WI38 (cell line): Measurements from ENCODE around the gene SLC6A3.
A peak's percentile ranks its signal among the peaks of the same experiment; 100 is the strongest.

Source experiments
- H3K4me3 ChIP-seq: 2 replicates; pipeline ENCODE4 v1.5.1; 2011; ENCODE audit warnings: low read depth, mild to moderate bottlenecking, control low read depth, low read length
- TF ChIP-seq, protein P1 (sequence below): IDR thresholded peaks from 2 replicates; pipeline ENCODE4 v1.5.1; 2012; ENCODE audit warnings: low read depth, mild to moderate bottlenecking, control low read depth, low read length

SLC6A3 gene

DNA sequence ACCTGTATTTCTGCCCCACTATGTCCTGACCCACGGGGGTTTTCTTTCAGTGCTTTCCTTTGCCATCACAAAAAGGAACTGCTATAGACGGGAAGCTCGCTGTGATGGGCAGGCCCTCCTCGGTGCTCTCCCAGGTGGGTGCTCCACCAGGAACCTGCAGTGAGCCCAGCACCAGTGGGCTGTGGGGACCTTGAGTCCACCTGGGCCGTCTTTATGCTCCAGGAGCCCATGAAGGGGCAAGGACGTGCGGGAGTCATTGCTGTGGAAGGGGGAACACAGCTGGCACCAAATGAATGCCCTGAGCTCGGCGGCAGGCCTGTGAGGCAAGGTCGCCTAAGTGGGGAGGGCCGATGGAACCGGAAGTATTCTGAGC lies 36.7 kb upstream of the SLC6A3 start:
- TF ChIP-seq, protein P1, sequence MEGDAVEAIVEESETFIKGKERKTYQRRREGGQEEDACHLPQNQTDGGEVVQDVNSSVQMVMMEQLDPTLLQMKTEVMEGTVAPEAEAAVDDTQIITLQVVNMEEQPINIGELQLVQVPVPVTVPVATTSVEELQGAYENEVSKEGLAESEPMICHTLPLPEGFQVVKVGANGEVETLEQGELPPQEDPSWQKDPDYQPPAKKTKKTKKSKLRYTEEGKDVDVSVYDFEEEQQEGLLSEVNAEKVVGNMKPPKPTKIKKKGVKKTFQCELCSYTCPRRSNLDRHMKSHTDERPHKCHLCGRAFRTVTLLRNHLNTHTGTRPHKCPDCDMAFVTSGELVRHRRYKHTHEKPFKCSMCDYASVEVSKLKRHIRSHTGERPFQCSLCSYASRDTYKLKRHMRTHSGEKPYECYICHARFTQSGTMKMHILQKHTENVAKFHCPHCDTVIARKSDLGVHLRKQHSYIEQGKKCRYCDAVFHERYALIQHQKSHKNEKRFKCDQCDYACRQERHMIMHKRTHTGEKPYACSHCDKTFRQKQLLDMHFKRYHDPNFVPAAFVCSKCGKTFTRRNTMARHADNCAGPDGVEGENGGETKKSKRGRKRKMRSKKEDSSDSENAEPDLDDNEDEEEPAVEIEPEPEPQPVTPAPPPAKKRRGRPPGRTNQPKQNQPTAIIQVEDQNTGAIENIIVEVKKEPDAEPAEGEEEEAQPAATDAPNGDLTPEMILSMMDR, result no peak
- no peak overlapping the region for H3K4me3 ChIP-seq

DNA sequence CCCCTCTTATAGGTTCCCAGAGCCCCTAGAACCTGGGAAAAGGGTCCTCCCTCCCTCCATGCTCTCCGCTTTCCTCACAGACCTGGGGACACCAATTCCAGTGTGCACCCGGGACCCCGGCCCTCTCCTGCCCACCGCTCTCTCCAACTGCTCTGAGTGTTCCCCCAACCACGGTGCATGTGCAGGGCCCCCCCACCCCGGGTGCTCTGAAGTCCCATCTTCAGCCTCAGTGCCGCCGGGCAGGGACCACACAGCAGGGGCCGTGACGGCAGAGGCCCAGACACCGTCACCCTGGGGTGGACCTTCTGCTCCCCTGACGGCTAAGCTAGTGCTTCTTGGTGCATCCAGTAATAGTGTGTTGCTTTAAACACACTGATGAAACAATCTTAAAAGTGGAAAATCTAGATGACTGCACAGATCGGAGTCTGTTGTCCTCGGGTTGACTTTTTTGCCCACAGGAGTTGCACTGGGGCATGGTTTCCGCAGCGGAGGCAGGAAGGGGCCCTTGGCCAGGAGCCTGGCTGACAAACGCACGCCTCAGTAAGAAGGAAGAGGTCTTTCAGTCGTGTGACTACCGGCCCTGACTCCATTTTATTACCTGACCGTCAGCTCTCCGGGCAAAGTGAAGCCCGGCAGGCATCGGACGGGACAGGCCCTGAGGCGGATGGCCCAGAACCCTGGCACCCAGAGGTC lies 36.2 kb upstream of the SLC6A3 start:
- H3K4me3 ChIP-seq, result no peak overlapping the region
- TF ChIP-seq, protein P1, result no peak

DNA sequence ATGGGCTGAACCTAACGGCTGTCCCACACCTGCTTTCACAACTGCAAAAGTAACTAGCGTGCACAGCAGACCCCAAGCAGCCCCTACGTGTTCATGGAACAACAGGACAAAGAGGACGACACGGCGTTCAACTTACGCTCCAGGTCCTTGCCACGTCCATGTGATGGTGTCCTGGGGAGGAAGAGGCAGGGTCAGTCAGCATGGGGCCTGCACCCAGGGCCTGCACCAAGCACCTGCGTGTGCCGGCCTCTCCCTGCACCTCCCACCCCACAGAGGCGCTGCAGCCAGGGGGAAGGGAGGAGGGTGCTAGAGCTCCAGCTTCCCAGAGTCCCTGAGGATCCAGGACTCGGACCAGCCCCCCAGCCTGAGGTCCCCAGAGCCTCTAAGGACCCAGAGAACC lies 35.6 kb upstream of the SLC6A3 start:
- no peak overlapping the region for H3K4me3 ChIP-seq
- TF ChIP-seq, protein P1, result no peak

DNA sequence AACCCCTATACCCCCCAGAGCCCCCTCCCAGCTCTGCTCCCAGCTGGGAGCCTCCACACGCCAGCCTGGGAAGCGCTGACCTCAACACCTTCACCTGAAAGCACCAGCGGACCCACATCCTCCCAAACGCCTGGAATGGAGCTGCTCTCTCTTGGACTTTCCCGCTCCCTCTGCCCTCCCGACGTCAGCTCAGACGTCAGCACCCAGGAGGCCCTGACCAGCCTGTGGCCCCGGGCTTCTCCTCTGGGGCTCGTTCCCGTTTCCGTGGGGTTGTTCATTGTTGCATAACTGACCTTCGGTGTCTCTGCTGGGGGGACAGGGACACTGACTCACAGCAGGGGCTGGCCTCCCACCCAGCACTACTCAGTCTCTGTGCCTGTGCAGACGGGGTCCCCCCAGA lies 35.0 kb upstream of the SLC6A3 start:
- no peak overlapping the region for H3K4me3 ChIP-seq
- TF ChIP-seq, protein P1, result no peak

DNA sequence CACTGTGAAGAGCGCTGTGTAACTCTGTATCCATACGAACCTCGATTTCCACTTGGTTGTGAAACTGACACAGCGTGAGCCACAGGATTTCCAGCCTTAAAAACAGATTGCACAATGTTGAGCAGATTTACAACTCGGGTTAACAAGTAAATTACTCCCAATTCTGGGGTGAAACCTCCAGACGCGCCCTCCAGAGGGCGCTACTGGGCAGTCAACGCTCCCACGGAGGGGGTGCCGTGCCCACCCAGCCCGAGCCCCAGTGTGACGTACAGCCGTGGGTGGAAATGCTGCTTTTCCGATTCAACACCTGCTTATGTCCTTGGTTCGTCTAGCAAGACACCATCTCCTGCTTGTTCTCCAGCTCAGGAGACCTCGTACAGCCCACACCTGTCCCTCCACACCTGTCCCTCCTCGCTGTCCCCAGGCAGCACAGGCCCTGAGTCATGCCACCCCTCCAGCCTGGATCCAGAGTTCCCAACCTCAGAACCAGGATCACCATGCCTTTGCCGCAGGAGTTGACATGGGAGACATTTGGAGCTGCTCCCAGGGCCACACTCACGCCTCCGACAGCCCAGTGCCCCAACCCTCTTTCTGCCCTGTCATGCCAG lies 34.4 kb upstream of the SLC6A3 start:
- no peak overlapping the region for H3K4me3 ChIP-seq
- TF ChIP-seq, protein P1, result peak; percentile 72

DNA sequence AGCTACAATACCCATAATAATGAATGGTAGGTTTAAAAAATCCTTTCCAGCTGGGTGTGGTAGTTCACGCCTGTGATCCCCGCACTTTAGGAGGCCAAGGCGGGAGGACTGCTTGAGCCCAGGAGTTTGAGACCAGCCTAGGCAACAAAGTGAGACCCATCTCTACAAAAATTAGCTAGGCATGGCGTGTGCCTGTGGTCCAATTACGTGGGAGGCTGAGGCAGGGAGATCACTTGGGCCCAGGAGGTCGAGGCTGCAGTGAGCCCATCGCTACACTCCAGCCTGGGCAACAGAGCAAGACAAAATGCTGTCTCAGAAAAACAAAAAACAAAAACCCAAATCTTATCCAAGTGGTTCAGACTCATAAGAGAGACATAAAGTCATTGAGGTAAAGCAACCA lies 33.8 kb upstream of the SLC6A3 start:
- TF ChIP-seq, protein P1, result no peak
- H3K4me3 ChIP-seq, result no peak overlapping the region

DNA sequence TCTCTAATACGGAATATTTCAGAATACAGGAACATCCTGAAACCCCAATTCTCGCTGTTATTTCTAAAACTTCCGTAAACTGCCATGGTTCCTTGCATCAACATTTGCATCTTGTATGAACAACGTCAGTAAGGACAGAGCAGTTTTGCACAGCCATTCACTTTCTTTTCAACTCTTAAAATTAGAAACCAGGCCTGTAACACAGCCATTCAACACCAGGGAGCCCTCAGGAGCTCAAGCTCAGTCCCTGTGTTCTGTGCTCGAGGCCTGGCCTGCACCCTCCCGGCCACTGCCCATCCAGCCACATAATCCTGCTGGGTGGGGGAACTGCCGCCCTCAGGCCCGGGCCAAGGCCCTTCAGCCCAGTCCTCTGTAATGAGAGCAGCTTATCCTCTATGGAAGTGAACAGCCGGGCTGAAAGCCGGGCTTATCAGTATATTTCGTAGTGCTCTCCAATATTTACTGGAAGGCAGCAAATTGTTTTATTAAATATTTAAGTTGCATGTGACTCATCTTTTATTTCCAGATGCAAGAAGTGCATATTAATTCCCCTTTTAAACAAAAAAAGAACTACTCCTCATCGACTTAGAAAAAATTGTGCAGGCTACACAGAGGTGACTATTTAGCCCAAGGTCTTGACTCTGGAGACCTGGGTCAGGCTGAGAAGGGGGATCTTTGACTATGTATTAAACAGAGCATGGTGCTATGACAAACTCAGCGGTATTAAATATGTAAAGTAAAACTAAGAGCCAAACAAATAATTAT lies 33.2 kb upstream of the SLC6A3 start:
- no peak overlapping the region for H3K4me3 ChIP-seq
- TF ChIP-seq, protein P1, result no peak
